ENCODE results near the gene SPNS2. TPM values are rescaled to one million over a fixed set of nuclear protein-coding genes. Genes with fewer than 3 reads are reported as not detected.
A peak's percentile ranks its signal among the peaks of the same experiment; 100 is the strongest.

The SPNS2 gene
- total RNA-seq, 1 donor from 2014 or later = 10.4 TPM

GRCh38 chr17:4541328-4542002 lies 42.8 kb downstream of the SPNS2 start:
- DNase-seq (no peak), ATAC-seq (ENCODE audit: poor library complexity) (no peak)
- intact Hi-C loops (cut with DNase I) = no loop called here

- DNase-seq (no peak), ATAC-seq (ENCODE audit: poor library complexity) (no peak)
- intact Hi-C loops (cut with DNase I) = no loop called here
Measured at GRCh38 chr17:4542003-4542725, 43.5 kb downstream of the SPNS2 start.

- intact Hi-C loops (cut with DNase I) = no loop called here
- DNase-seq = no peak
- no peak for ATAC-seq (ENCODE audit: poor library complexity)
Measured at GRCh38 chr17:4542726-4543191, 44.1 kb downstream of the SPNS2 start.

GRCh38 chr17:4543557-4544026 lies 44.9 kb downstream of the SPNS2 start:
- no peak for DNase-seq
- intact Hi-C loops (cut with DNase I) = no loop called here
- no peak for ATAC-seq (ENCODE audit: poor library complexity)

- ATAC-seq (ENCODE audit: poor library complexity) (no peak), DNase-seq (peak; percentile 27)
- intact Hi-C loops (cut with DNase I) = no loop called here
Measured at GRCh38 chr17:4544135-4544950, 45.7 kb downstream of the SPNS2 start.

- DNase-seq (peak; percentile 26), ATAC-seq (ENCODE audit: poor library complexity) (no peak)
- intact Hi-C loops (cut with DNase I) = no loop called here
Measured at GRCh38 chr17:4544951-4545216, 46.2 kb downstream of the SPNS2 start.

DNA sequence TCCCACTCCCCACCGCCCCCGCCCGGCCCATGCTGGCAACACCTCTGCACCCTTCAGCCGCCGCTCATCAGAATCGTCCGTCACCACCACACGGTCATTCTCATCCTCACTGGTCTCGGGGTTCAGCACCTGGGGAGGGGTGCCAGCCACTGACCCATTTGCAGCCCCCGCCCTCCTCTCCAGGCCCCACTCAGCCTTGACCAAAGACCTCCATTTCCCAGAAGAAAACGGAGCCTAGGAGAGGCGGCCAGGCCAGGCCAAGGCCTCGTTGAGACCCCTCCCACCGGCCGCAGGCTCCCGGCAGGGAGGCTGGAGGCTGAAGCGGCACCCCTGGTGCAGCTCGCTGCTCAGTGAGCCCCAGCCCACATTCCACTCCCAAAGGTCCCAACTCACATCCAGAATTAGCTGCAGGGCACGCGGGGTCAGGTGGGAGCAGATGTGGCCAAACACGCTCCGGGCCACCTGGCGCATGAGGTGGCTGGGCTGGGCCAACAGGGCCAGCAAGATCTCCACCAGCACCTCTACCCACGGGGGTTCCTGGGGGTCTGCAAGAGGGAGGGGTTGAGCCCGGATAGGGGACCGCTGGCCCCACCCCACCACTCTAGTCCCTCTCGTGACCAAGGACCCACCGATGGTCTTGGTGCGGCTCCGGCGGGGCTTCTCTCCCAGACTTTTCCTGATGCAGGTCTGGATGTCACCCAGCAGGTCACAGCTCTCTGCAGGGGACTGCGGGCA lies 46.7 kb downstream of the SPNS2 start:
- intact Hi-C loops (cut with DNase I) = no loop called here
- ATAC-seq (ENCODE audit: poor library complexity) = no peak
- DNase-seq = peak; percentile 34

DNA sequence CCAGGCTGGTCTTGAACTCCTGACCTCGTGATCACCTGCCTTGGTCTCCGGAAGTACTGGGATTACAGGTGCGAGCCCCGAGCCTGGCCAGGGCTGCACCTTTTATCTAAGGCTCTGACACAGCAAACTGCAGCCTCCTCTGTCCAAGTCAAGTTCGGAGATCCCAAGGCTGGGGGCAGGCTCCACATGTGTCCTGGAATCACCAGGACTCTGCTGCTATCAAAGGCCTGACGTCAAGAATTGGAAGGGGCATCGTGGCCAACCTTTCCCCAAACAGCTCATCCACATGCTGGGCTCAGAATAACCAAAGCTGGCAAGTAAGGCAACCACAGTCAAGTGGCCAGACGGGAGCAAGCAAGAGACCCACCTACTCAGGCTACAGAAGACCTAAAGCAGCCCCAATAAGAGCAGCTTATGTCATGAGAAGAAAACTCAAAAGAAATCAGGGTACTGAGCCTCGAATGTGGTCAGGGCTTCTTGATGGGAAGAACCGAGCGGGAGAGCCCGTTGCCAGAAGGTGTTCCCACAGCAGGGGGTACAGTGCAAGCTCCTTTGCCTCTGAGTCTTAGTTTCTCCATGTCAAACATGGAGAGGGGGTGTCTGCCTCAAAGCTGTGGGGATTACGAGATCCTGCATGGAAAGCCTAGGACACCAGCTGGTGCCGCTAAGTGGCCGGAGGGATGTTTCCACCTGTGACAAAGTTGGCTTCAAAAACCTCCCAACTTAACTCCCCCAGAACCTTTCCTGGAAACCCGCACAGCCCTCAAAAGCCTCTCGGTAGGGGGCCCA lies 48.6 kb downstream of the SPNS2 start:
- intact Hi-C loops (cut with DNase I) = no loop called here
- ATAC-seq (ENCODE audit: poor library complexity) = no peak

GRCh38 chr17:4548061-4548461 lies 49.4 kb downstream of the SPNS2 start:
- intact Hi-C loops (cut with DNase I) = no loop called here
- DNase-seq = no peak
- ATAC-seq (ENCODE audit: poor library complexity) = no peak

More for the DNA sequence above, 48.6 kb downstream of the SPNS2 start:
- no peak for DNase-seq

DNA sequence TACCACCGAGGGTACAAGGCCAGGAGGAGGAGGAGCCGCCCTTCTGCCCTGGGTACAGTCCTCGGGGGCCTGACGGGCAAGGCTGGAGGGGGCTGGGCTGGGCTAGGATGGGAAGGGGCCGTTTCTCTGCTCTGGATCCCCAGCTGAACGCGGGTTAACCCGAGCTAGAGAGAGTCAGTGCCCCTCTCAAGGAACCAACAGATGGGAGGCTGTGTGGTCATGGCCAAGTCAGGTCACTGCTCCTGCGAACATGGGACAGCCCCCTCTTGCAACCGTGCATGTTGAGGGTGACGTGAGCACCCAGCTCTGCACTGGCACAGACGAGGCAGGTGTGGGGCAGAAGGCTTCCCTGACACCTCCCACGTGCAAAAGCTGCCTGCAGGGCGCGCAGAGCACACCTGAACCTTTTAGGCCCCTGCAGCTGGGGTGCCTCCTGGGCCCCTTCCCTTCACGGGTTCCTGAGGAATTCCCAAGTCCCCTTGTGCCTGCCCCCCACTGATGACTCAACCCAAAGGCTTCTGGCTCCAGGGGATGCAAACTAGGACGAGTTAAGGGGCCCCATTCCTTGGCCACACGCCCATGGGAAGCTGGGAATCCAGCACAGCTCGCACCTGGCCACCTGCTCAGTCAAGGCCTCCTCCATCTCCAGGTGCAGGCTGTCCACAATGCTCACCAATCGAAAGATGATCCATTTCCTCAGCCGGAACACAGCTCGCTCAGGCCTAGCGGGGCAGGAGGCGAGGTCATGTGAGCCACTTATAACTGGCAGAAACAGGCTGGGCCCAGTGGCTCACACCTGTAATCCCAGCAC lies 50.2 kb downstream of the SPNS2 start:
- DNase-seq (no peak), ATAC-seq (ENCODE audit: poor library complexity) (no peak)
- intact Hi-C loops (cut with DNase I) = no loop called here

- DNase-seq (no peak), ATAC-seq (ENCODE audit: poor library complexity) (no peak)
- intact Hi-C loops (cut with DNase I) = loop anchor here (5.0 kb wide), 1 partner anchor 128 kb away; no protein-coding TSS in a partner anchor
Measured at GRCh38 chr17:4549781-4550533, 51.3 kb downstream of the SPNS2 start.

DNA sequence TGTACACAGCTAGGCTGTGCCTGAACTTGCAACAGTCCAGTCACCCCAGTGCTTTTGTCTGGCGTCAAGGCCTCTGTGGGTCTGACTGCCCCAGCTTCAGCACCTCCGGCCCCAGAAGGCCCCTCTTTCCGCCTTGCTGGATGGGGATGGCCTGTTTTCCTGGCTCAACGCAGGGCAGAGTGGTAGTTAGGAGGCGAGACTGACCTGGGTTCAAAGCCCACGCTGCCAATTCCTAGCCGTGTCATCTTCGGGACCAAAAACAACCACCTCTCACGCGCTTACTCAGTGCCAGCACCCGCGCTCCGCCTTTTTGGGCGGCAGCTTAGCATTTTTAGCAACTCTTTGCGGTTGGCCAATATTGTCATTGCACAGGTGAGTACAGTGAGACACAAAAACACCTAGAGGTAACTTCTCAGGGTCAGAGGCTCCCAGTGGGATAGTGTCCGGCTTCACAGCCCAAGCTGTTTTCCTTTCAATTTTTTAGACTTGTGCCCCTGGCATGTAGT lies 51.9 kb downstream of the SPNS2 start:
- no peak for DNase-seq
- no peak for ATAC-seq (ENCODE audit: poor library complexity)
- intact Hi-C loops (cut with DNase I) = loop anchor here (5.0 kb wide), 1 partner anchor 128 kb away; no protein-coding TSS in a partner anchor

DNA sequence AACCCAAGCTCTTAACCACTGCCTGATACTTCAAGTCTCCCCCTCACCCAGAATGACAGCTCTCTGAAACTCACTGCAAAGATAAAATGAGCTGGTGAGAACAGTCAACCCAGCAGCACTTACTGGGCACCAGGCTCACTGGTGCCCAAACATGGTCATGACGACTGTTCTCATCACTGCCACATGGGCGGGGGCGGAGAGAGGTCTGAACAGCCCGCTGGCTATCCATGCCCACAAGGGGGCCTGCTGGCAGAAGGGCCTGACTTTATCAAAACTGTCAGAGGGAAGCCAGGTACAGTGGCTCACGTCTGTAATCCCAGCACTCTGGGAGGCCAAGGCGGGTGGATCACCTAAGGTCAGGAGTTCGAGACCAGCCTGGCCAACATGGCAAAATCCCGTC lies 52.5 kb downstream of the SPNS2 start:
- intact Hi-C loops (cut with DNase I) = loop anchor here (5.0 kb wide), 1 partner anchor 129 kb away; no protein-coding TSS in a partner anchor
- no peak for DNase-seq
- no peak for ATAC-seq (ENCODE audit: poor library complexity)

- DNase-seq = peak; percentile 28
- intact Hi-C loops (cut with DNase I) = loop anchor here (5.0 kb wide), 1 partner anchor 130 kb away; no protein-coding TSS in a partner anchor
Measured at GRCh38 chr17:4551796-4552525, 53.3 kb downstream of the SPNS2 start.

GRCh38 chr17:4553669-4554068 lies 55.0 kb downstream of the SPNS2 start:
- intact Hi-C loops (cut with DNase I) = loop anchor here (5.0 kb wide), 1 partner anchor 131 kb away; no protein-coding TSS in a partner anchor
- DNase-seq (peak; percentile 24), ATAC-seq (ENCODE audit: poor library complexity) (no peak)

More at GRCh38 chr17:4551796-4552525, 53.3 kb downstream of the SPNS2 start:
- ATAC-seq (ENCODE audit: poor library complexity) = no peak

Data from Right ventricle myocardium superior (tissue), 1 donor.